Adrenal gland (tissue), 19 donors: ENCODE results near the gene TAB2. TPM values are rescaled to one million over a fixed set of nuclear protein-coding genes. Genes with fewer than 3 reads are reported as not detected.
A peak's percentile ranks its signal among the peaks of the same experiment; 100 is the strongest.

Experiments used
- DNase-seq, 7 donors: peaks; one replicate each; pipeline ENCODE4 v3.0.0-alpha.2; 2019 to 2020
- H3K27ac ChIP-seq, 5 donors: fragments of 200-600 bp; sonication (generic) in 4 of 5; 1 replicate in 3 of 5; 2 replicates in 2 of 5; pipeline versions ENCODE4 v1.5.1 to v1.8.0; 2016 to 2020; ENCODE audit warnings: mild to moderate bottlenecking in 1 of 5
- H3K27me3 ChIP-seq: fragments of 200-600 bp; 2 replicates; pipeline ENCODE4 v1.8.0; 2021
- H3K36me3 ChIP-seq, 2 donors: fragments of 200-600 bp; replicated peaks in 1 of 2; 1 replicate in 1 of 2; 2 replicates in 1 of 2; pipeline versions ENCODE4 v1.5.1 to v1.8.0; 2018 to 2022
- H3K4me1 ChIP-seq, 2 donors: fragments of 200-600 bp; replicated peaks in 1 of 2; 1 replicate in 1 of 2; 2 replicates in 1 of 2; pipeline versions ENCODE4 v1.5.1 to v1.8.0; 2018 to 2021
- H3K4me3 ChIP-seq, 4 donors: fragments of 200-600 bp; sonication (generic) in 3 of 4; one replicate each; pipeline ENCODE4 v1.5.1; 2016 to 2018
- H3K9me3 ChIP-seq, 3 donors: fragments of 200-600 bp; sonication (generic) in 1 of 3; replicated peaks in 1 of 3; 1 replicate in 2 of 3; 2 replicates in 1 of 3; pipeline versions ENCODE4 v1.5.1 to v1.8.0; 2016 to 2021
- CTCF ChIP-seq, 6 experiments: fragments of 450-650 bp in 4 of 6; fragments of 200-600 bp in 2 of 6; sonication (generic) in 1 of 6; IDR thresholded peaks; 1 replicate in 5 of 6; 2 replicates in 1 of 6; pipeline versions ENCODE4 v1.5.1 to v1.8.0; 2016 to 2021; ENCODE audit warnings: antibody characterized with exemption in 6 of 6, mild to moderate bottlenecking in 2 of 6, moderate library complexity in 1 of 6
- POLR2A ChIP-seq, 2 donors: fragments of 450-650 bp; IDR thresholded peaks; one replicate each; pipeline ENCODE4 v1.6.1; 2017; ENCODE audit warnings: antibody characterized with exemption in 2 of 2, mild to moderate bottlenecking in 2 of 2, moderate library complexity in 1 of 2
- WGBS, 4 donors: extraction: QIAGEN DNeasy Blood & Tissue Kit in 2 of 4; methylation state at CpG; one replicate each; pipeline versions ENCODE4 v1.1.5 to v1.1.7; 2013 to 2017; 5-methylcytosine and 5-hydroxymethylcytosine counted together
- intact Hi-C, 2 donors: fragments of 100-400 bp; cut with DNase I; formaldehyde crosslinking; loops; one replicate each; pipeline versions ENCODE4 v1.14.1 to v1.15.0; 2022 to 2023
- long read RNA-seq, 10 donors: library from polyadenylated mRNA in 3 of 10; unstranded in 2 of 10; stranded (forward) in 1 of 10; transcript quantifications; one replicate each; pipeline ENCODE4 v2.0.0 and lab custom pipeline, GENCODE V29; 2021 to 2026
- polyA plus RNA-seq, 3 donors: library from polyadenylated mRNA; stranded (reverse); fragments of 200-250 nt in 2 of 3; fragments of 350-450 nt in 1 of 3; fragmentation: Illumina TruSeq in 1 of 3; extraction: RNeasy Lipid Tissue Mini Kit (QIAGEN cat#74804) in 1 of 3; gene quantifications; one replicate each; pipeline ENCODE4 v1.2.3, GENCODE V29; 2013 to 2014
- total RNA-seq, 9 donors: library from RNA; depleted of rRNA in 4 of 9; stranded (reverse); fragments of >200 nt in 4 of 9; fragments of 120-200 nt in 1 of 9; fragmentation: NEBNext Ultra II Directional in 1 of 9; extraction: Animal tissue kit (Norgen Biotek cat#: 25700) in 1 of 9; gene quantifications; one replicate each; pipeline versions ENCODE4 v1.1.0 to v1.2.4, GENCODE V29; 2013 to 2023
- donor health status: healthy with polysubstance abuse.
- donor health status: Bipolar disorder and iron deficiency.
- donor health status: DM: yes; HTN: yes; CAD: no.
- donor health status: DM: no; HTN: no; CAD: no.
- donor health status: DM: no; HTN: no; CAD: no.
- donor health status: DM: yes; HTN: yes; CAD: no.

TAB2 gene
- total RNA-seq = 10 to 100 TPM; 31.4 to 68.8 (median 48.8) TPM
- polyA plus RNA-seq = 10 to 100 TPM; 10.8 to 59.4 (median 18.8) TPM
- long read RNA-seq, donor 1, partial matches to known transcripts = 10 of 10 reads
- long read RNA-seq, donor 1, other reads (novel, unspliced or antisense) = 0 of 10 reads
- long read RNA-seq, donor 2, full-length matches to known transcripts = 2 of 11 reads
- long read RNA-seq, donor 2, partial matches to known transcripts = 9 of 11 reads
- long read RNA-seq, donor 2, other reads (novel, unspliced or antisense) = 0 of 11 reads
- long read RNA-seq, donor 3, full-length matches to known transcripts = 2 of 7 reads
- long read RNA-seq, donor 3, partial matches to known transcripts = 5 of 7 reads
- long read RNA-seq, donor 3, other reads (novel, unspliced or antisense) = 0 of 7 reads
- long read RNA-seq, donor 4 = 0 reads
- long read RNA-seq, donor 5, full-length matches to known transcripts = 2 of 17 reads
- long read RNA-seq, donor 5, partial matches to known transcripts = 6 of 17 reads
- long read RNA-seq, donor 5, other reads (novel, unspliced or antisense) = 9 of 17 reads
- long read RNA-seq, donor 6, partial matches to known transcripts = 0 of 1 reads
- long read RNA-seq, donor 6, other reads (novel, unspliced or antisense) = 1 of 1 reads
- long read RNA-seq, donor 7, partial matches to known transcripts = 10 of 10 reads
- long read RNA-seq, donor 7, other reads (novel, unspliced or antisense) = 0 of 10 reads
- long read RNA-seq, donor 8, full-length matches to known transcripts = 1 of 21 reads
- long read RNA-seq, donor 8, partial matches to known transcripts = 20 of 21 reads
- long read RNA-seq, donor 8, other reads (novel, unspliced or antisense) = 0 of 21 reads
- long read RNA-seq, donor 9, partial matches to known transcripts = 13 of 13 reads
- long read RNA-seq, donor 9, other reads (novel, unspliced or antisense) = 0 of 13 reads
- long read RNA-seq, donor 10, full-length matches to known transcripts = 2 of 20 reads
- long read RNA-seq, donor 10, partial matches to known transcripts = 18 of 20 reads
- long read RNA-seq, donor 10, other reads (novel, unspliced or antisense) = 0 of 20 reads

GRCh38 chr6:149317644-149318571, at the start of gene TAB2:
Gene TAB2 (plus strand): TSS chr6:149317712. CDS start chr6:149369998, 52,286 bp downstream.
- Histone ChIP-seq H3K27ac (peak within 1 kb of the TSS; percentile 74 to 99 (median 95)), H3K9me3 (no peaks in the 10 kb centered on the region), H3K4me3 (peak within 1 kb of the TSS; percentile 62 to 98 (median 90)), H3K27me3 (no peaks in the 10 kb centered on the region), H3K36me3 (no peaks in the 10 kb centered on the region), H3K4me1 (peaks cover 12 to 41% of the 10 kb centered on the region in 2 donors)
- TF ChIP-seq POLR2A (IDR thresholded peaks at IDR 0.05) (no peak), CTCF (IDR thresholded peaks at IDR 0.05) (peak in 1 of 6 experiments; percentile 11)
- WGBS, 4 donors = 0 to 1% (median 0%) methylated on average over 7 to 88 of the region's 92 CpGs
- intact Hi-C loops = loop anchor here (10.0 kb wide), 2 partner anchors 107 to 233 kb away; no protein-coding TSS in a partner anchor
- DNase-seq = peak in 6 of 7 donors; percentile 42 to 63 (median 49)

- Histone ChIP-seq H3K27ac (no peak overlapping the region), H3K4me3 (no peak overlapping the region), H3K9me3 (no peaks in the 10 kb centered on the region), H3K36me3 (no peaks in the 10 kb centered on the region), H3K4me1 (no peaks in the 10 kb centered on the region), H3K27me3 (no peaks in the 10 kb centered on the region)
- DNase-seq = no peak
- intact Hi-C loops = no loop called here
- TF ChIP-seq POLR2A (IDR thresholded peaks at IDR 0.05) (no peak), CTCF (IDR thresholded peaks at IDR 0.05) (no peak)
- 74 to 99% (median 85%) methylated on average over 5 of the region's 5 CpGs for WGBS, 4 donors
These were observed 49.4 kb upstream of the TAB2 start for GRCh38 chr6:149268146-149268545.

- Histone ChIP-seq H3K27me3 (no peaks in the 10 kb centered on the region), H3K9me3 (no peaks in the 10 kb centered on the region), H3K4me1 (no peaks in the 10 kb centered on the region), H3K4me3 (no peak overlapping the region), H3K27ac (no peak overlapping the region), H3K36me3 (no peaks in the 10 kb centered on the region)
- intact Hi-C loops = no loop called here
- TF ChIP-seq POLR2A (IDR thresholded peaks at IDR 0.05) (no peak), CTCF (IDR thresholded peaks at IDR 0.05) (no peak)
- 27 to 54% (median 51%) methylated on average over 1 of the region's 1 CpG for WGBS, 4 donors
- no peak for DNase-seq
These were observed 48.7 kb upstream of the TAB2 start for GRCh38 chr6:149268768-149269167.
